Gastroesophageal sphincter (tissue), 3 donors: Measurements from ENCODE around the gene PPP3CA.

Source experiments
- EP300 ChIP-seq: sonication (generic); formaldehyde crosslinking; IDR thresholded peaks from one replicate; pipeline ENCODE4 v1.6.1; 2017; ENCODE audit warnings: antibody characterized with exemption, mild to moderate bottlenecking
- POLR2A ChIP-seq, 2 donors: fragments of 450-650 bp; IDR thresholded peaks; one replicate each; pipeline ENCODE4 v1.6.1; 2017; ENCODE audit warnings: antibody characterized with exemption in 2 of 2, mild to moderate bottlenecking in 2 of 2, moderate library complexity in 1 of 2
- TF ChIP-seq, protein P1 (sequence below), 4 experiments: fragments of 200-600 bp in 2 of 4; fragments of 450-650 bp in 2 of 4; sonication (generic) in 1 of 4; IDR thresholded peaks; one replicate each; pipeline ENCODE4 v1.5.1; 2017 to 2019; ENCODE audit warnings: antibody characterized with exemption in 4 of 4, mild to moderate bottlenecking in 2 of 4, moderate library complexity in 2 of 4

DNA sequence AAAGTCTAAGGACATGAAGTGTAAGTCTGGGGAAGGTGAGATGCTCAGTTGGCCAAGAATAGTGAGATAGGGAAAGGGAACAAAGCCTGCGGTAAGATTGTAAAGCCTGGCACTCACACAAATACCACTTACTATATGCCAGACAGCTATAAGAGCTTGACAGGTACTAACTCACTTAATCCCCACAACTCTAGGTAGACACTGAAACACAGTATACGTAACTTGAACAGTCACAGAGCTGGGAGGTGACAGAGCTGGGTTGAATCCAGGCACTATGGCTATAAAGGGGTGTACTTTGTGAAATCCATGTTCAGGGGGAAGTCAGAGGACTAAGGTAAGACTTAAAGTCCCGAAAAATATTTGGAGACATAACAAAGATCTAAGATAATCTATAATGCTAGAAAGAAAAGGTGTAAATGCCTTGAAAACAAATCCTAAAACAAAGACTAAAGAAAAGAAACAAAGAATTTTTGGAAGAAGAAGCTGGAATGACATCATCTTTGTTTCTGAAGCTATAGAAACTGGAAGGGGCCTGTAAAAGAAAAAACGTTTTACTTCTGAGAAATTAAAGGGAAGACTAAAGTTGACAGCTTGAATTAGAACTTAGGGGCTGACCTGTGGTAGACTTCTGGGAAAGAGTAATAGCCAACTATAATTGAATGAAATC lies 172.5 kb downstream of the PPP3CA start:
- TF ChIP-seq, protein P1, sequence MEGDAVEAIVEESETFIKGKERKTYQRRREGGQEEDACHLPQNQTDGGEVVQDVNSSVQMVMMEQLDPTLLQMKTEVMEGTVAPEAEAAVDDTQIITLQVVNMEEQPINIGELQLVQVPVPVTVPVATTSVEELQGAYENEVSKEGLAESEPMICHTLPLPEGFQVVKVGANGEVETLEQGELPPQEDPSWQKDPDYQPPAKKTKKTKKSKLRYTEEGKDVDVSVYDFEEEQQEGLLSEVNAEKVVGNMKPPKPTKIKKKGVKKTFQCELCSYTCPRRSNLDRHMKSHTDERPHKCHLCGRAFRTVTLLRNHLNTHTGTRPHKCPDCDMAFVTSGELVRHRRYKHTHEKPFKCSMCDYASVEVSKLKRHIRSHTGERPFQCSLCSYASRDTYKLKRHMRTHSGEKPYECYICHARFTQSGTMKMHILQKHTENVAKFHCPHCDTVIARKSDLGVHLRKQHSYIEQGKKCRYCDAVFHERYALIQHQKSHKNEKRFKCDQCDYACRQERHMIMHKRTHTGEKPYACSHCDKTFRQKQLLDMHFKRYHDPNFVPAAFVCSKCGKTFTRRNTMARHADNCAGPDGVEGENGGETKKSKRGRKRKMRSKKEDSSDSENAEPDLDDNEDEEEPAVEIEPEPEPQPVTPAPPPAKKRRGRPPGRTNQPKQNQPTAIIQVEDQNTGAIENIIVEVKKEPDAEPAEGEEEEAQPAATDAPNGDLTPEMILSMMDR (IDR thresholded peaks at IDR 0.05), result no peak
- TF ChIP-seq POLR2A (IDR thresholded peaks at IDR 0.05), result no peak
- no peak for TF ChIP-seq EP300
